GM12801 (cell line): ENCODE results near the gene ACTA1.

Experiments used
- CTCF ChIP-seq: IDR thresholded peaks from one replicate; pipeline ENCODE4 v1.5.1; 2011; ENCODE audit warnings: control low read depth; ENCODE audit not compliant: insufficient read length; ENCODE audit errors: extremely low read depth

ACTA1 gene

GRCh38 chr1:229438021-229438420 is 4.1 kb upstream of the ACTA1 start:
- TF ChIP-seq CTCF: no peak

GRCh38 chr1:229437443-229437842 is 3.5 kb upstream of the ACTA1 start:
- no peak for TF ChIP-seq CTCF

- TF ChIP-seq CTCF: no peak
These were observed 2.3 kb upstream of the ACTA1 start for GRCh38 chr1:229436201-229436600.

GRCh38 chr1:229434641-229435051 is 752 bp upstream of the ACTA1 start:
- TF ChIP-seq CTCF: no peak

- no peak for TF ChIP-seq CTCF
These were observed 410 bp downstream of the ACTA1 start for GRCh38 chr1:229433364-229434004.

- no peak for TF ChIP-seq CTCF
These were observed 989 bp downstream of the ACTA1 start for GRCh38 chr1:229432905-229433304.

GRCh38 chr1:229432116-229432461 is 1.8 kb downstream of the ACTA1 start:
- no peak for TF ChIP-seq CTCF
